GM23248 (cell line): ENCODE data around the gene PTPRN2.

ENCODE experiments used
- EZH2 ChIP-seq: fragments of 200-600 bp; sonication (generic); IDR thresholded peaks from 2 replicates; pipeline ENCODE4 v1.6.1; 2018; ENCODE audit warnings: antibody characterized with exemption, mild to moderate bottlenecking; ENCODE audit not compliant: insufficient read depth, poor library complexity, severe bottlenecking
- EZH2phosphoT487 ChIP-seq: fragments of 200-600 bp; sonication (generic); IDR thresholded peaks from 2 replicates; pipeline ENCODE4 v1.6.1; 2018; ENCODE audit warnings: antibody characterized with exemption, moderate library complexity, mild to moderate bottlenecking, low read depth; ENCODE audit not compliant: insufficient read depth

DNA sequence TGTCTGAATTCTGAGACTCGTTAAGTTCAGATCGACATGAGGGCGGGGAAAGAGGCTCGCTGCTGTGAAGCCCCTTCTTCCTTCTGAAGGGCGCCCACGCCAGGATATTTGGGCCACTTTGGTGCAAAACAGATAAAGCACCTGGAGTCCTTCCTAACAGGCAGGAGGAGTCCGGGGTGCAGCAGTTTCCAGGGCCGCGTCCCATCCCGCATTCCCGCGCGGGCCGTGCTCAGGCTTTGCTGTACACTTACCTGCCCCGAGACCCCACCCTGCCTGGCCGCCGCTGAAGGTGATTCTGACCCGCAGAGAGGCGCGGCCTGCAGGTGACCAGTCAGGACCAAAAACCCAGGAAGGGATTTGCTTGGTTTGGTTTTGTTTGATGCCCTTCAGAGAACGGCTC, 454.6 kb downstream of the PTPRN2 start:
- TF ChIP-seq EZH2phosphoT487 (no peak), EZH2 (no peak)
